HuH-7.5 (cell line): ENCODE measurements around the gene CACNB2.

Experiments
- DNase-seq: peaks from one replicate; pipeline ENCODE4 v3.0.0; 2011; ENCODE audit warnings: low spot score

The CACNB2 gene

DNA sequence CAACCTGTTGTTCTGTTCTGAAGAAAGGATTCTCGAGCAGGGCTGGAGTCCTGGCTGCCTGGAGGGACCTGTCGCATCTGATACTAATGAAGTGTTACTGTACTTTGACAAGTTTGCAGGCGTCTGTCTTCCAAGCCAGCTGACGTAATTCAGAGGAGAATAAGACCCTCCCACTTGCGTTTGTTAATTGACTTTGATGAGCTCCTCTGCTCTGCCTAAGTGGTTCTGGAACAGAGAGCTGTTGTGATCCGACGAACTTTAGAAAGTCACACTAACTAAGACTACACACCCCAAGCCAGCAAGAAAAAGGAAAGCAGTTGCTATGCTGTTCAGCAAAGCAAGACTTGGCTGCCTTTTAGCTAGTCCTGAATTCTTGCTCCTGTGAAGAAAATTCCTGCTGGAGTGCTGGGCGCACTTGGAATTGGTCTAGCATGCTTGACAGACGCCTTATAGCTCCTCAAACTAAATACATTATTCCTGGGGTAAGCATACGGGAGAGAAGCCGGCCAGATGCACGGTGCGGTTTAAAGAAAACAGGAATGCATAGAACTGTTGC is 200.3 kb downstream of the CACNB2 start:
- DNase-seq, result no peak

GRCh38 chr10:18341055-18341454 is 200.8 kb downstream of the CACNB2 start:
- DNase-seq, result no peak

GRCh38 chr10:18343573-18343972 is 203.3 kb downstream of the CACNB2 start:
- DNase-seq, result no peak

- DNase-seq, result no peak
Observed at GRCh38 chr10:18345308-18345707, 205.1 kb downstream of the CACNB2 start.

GRCh38 chr10:18350340-18350739 is 210.1 kb downstream of the CACNB2 start:
- no peak for DNase-seq

DNA sequence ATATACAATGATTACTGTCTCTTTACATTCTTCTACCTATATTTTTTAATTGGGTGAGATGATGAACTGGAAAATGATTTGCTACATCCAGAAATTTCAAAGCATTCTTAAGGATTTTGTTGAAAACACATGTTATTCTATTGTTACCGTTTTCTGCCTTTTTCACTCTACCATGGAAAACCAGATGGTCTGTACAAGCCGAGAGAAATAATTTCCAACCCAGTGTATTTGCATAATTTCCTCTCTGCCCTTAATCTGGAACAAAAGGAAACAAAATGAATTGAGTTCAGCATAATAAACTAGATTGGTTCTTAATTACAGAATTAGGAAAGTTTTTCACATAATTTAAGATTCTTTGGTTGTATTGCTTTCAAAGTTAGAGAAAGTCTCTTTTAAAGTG is 211.2 kb downstream of the CACNB2 start:
- DNase-seq, result no peak

DNA sequence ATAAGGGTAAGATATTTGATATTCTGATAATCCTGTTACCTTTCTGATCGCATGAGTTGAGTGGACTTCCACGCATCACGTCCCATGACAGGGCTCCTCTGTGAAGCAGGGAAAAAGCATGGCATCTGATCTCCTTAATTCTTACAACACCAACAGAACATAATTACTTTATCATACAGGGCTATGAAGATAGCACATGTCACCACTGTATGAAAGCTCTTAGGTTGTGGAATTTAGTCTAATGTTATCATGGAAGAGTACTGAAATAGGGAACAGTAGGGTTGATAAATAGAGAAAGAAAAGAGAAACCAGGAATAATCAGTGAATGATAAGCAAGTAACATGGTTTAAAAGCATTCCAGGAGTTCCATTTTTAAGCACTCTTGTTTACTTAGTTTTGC is 212.0 kb downstream of the CACNB2 start:
- no peak for DNase-seq

GRCh38 chr10:18359812-18360211 is 219.6 kb downstream of the CACNB2 start:
- DNase-seq, result no peak

DNA sequence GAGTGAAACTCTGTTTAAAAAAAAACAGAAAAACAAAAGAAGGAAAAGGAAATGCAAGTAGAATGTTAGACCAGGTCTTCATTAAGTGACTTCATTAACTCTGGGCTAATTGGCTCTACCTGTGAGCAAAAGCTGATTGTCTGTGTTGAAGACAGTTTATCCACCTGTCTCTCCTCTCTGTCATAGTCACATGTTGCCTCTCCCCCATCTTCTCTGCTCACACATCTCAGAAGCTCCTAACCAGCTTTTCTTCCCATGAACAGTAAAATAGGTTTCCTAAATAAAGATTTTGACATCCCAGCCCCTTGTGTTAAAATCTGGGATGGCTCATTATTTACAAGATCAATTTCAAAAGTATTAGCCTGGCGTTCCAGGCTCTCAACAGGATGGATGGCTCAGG is 222.7 kb downstream of the CACNB2 start:
- no peak for DNase-seq

GRCh38 chr10:18364987-18365775 is 225.0 kb downstream of the CACNB2 start:
- no peak for DNase-seq

DNA sequence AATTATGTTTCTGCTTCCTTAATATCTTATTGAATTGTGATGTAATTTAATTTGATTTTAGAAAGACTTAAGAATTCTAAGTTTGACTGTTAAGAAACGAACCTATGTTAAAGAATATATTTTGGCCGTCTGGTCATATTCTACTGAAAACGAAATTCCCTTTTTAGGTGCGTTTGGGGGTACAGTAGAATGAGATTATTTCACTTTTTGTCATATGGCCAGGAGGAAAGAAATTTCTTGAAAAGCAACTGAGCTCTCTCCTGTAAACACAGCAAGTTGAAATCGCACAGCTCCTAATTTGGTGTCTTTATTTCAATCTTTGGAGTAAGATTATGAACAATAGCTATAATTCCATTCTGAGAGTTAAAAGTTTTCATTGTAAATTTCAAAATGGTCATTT is 227.6 kb downstream of the CACNB2 start:
- DNase-seq, result no peak

GRCh38 chr10:18368273-18368672 is 228.0 kb downstream of the CACNB2 start:
- no peak for DNase-seq

DNA sequence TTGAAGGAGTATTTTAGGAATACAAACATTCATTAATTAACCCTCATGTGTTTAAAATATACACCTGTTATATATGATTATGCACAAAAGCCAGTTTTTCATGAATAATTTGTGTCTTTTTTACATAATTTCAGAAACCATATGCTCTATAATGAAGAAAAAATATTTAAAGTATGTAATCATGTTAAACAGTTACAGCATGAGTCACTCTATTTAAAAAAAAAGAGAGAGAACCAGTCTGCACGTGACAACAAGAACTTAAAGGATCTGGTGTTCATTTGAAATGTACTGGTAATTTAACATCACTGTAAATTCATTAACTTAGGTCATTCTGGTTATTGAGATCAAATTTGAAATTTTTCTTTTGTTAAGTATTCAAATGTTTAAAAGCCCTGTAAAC is 228.5 kb downstream of the CACNB2 start:
- DNase-seq, result no peak

GRCh38 chr10:18369859-18370473 is 229.7 kb downstream of the CACNB2 start:
- DNase-seq, result no peak

GRCh38 chr10:18376650-18377049 is 236.4 kb downstream of the CACNB2 start:
- DNase-seq, result no peak

DNA sequence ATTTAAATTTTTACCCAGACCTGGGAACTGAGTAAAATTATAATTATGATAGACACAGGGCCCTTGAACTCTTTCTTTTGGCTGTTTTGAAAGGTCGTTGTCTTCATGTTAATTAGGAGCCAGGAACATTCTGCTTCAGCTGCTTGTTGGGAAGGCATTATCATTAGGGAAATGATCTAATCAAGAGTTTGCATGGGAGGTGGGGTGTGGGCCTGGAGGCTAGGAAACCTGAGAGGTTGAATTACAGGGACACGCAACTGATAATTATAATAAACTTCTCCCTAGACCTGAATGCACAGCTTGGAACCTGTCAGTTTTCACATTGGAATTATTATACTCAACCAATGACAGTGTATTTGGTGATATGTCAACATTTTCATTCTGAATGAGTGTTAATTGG is 237.7 kb downstream of the CACNB2 start:
- no peak for DNase-seq

DNA sequence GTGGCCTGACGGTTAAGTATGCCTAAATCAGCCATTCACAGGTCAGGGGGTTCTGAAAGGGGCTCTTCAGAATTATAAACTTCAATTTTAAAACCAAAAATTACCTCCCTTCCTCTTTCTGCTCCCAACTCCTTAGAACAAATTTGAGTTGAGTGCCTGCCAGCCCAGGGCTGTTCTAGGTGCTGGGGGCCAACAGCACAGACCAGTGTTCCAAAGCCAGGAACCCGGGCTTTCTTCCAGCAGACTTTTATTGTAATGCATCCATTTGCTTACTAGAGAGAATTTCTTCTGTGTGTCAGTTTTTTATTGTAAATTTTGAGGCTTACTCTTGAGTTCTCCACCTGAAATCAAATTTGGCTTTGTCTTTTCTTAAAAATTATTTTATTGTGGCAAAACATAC is 238.5 kb downstream of the CACNB2 start:
- DNase-seq, result no peak

GRCh38 chr10:18381679-18382078 is 241.5 kb downstream of the CACNB2 start:
- DNase-seq, result no peak

- DNase-seq, result no peak
Observed at GRCh38 chr10:18397906-18398305, 257.7 kb downstream of the CACNB2 start.

DNA sequence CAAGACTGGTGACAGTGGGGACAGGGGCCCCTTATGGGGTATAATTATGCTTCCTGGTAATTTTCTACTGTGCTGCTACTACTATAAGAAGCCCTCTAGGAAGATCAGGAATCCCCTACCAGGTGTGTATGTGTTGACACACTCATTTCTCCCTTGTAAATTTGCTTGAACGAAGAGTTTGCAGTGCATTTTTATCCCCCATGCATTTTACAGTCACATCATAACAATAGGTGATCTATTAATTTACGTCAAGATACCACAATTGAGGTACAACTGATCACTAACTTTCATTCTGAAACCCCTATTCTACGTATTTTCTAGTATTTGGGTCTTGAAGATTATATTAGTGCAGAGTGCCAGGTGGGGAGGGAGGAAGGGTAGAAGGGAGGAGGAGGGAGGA is 258.9 kb downstream of the CACNB2 start:
- DNase-seq, result no peak

DNA sequence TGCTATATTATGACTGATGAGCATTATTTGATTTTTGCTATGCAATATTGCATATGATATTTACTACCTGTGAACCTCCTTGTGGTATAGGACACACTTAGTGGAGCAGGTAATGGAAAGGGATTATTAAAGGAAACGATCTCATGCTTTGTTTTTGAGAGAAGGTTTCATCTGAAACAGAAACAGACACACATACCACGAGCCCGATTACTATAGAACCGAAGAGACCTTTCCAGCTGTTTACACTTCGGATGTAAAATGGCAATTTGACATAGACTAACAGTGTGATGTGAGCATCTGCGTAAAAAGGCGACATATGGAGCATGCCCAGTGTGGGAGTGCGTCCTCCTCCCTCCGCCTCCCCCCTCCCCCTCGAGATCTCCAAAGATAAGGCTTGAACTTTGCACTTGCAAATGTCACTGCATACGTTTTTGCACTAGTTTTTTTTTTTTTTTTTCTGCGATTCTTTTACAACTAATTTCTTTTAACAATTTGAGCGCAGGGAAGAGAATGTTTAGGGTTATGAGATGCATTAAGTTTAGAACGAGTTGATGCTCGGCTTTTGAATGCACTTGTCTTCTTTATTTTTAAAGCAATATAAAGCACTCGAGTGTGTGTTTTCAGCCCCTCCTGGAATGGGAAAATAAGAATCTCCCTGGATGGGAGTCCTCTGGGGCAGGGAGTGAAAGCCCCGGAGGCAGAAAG is 260.1 kb downstream of the CACNB2 start:
- DNase-seq, result no peak

DNA sequence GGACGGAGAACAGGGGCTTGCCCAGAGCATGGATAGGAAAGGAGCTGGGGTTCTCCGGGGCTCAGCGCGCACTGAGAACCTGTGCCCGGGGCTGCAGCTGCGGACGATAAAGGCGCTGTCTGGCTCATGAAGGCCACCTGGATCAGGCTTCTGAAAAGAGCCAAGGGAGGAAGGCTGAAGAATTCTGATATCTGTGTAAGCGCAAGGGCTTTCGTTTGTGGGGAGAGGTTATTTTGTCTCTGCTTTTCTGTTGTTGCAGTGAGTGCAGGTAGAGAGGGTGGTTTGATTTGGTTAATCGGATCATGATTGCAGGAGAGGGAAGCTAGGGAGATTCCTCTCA is 260.7 kb downstream of the CACNB2 start:
- DNase-seq, result no peak
